ENCODE measurements around the gene ZSWIM6. TPM values are rescaled to one million over a fixed set of nuclear protein-coding genes. Genes with fewer than 3 reads are reported as not detected.
A peak's percentile ranks its signal among the peaks of the same experiment; 100 is the strongest.

ZSWIM6 gene
- total RNA-seq, 1 experiment from 2014 or later: 3.4 TPM

- POLR2A ChIA-PET (ENCODE audit: unreplicated experiment): no interaction called here
- intact Hi-C loops (cut with micrococcal nuclease): no loop called here
- Histone ChIP-seq H3K9ac (ENCODE audit: low read length) (no peak overlapping the region), H3F3A (ENCODE audit: low read length, unreplicated experiment) (no peaks in the 10 kb centered on the region), H3K79me2 (ENCODE audit: low read length) (peaks cover 89% of the 10 kb centered on the region), H3K27me3 (ENCODE audit: low read length) (no peaks in the 10 kb centered on the region), H3K9me3 (ENCODE audit: low read length) (no peaks in the 10 kb centered on the region), H3K9me2 (replicated peaks; ENCODE audit: low read length) (no peaks in the 10 kb centered on the region), H3K36me3 (ENCODE audit: low read depth, low read length) (no peaks in the 10 kb centered on the region), H3K4me1 (ENCODE audit: insufficient read depth, low read length) (peaks cover 12% of the 10 kb centered on the region), H3K4me2 (ENCODE audit: low read length) (peak overlapping the region; percentile 0; the same call in 1 of the 2 replicates), H2AFZ (ENCODE audit: low read length) (no peak overlapping the region), H3K27ac (ENCODE audit: low read length) (peak overlapping the region; percentile 0; the same call in 1 of the 2 replicates), H4K20me1 (ENCODE audit: low read length) (no peaks in the 10 kb centered on the region), H3K4me3 (ENCODE audit: low read length) (no peak overlapping the region)
- BruUV-seq (replicated peaks): no TSS peak
- ATAC-seq (peak; percentile 60), DNase-seq (peak; percentile 51)
- CTCF ChIA-PET: no interaction called here
- TF ChIP-seq EZH2 (IDR thresholded peaks at IDR 0.05; ENCODE audit: low read length, unreplicated experiment) (no peak), CTCF (conservative IDR thresholded peaks at IDR 0.05; ENCODE audit: low read depth, low read length) (no peak), EZH2phosphoT487 (IDR thresholded peaks at IDR 0.05; ENCODE audit: borderline replicate concordance, low read length) (no peak)
These were observed 84.0 kb downstream of the ZSWIM6 start for GRCh38 chr5:61416010-61416409.

GRCh38 chr5:61416420-61416819 is 84.4 kb downstream of the ZSWIM6 start:
- no TSS peak for BruUV-seq (replicated peaks)
- H3K27me3 ChIP-seq (ENCODE audit: low read length): no peaks in the 10 kb centered on the region
- intact Hi-C loops (cut with micrococcal nuclease): no loop called here
- no peak overlapping the region for H3K4me3 ChIP-seq (ENCODE audit: low read length)
- peak overlapping the region; percentile 0; the same call in 1 of the 2 replicates for H3K4me2 ChIP-seq (ENCODE audit: low read length)
- H3K9me3 ChIP-seq (ENCODE audit: low read length): no peaks in the 10 kb centered on the region
- peak overlapping the region; percentile 0; the same call in 1 of the 2 replicates for H3K27ac ChIP-seq (ENCODE audit: low read length)
- no peaks in the 10 kb centered on the region for H3F3A ChIP-seq (ENCODE audit: low read length, unreplicated experiment)
- H3K4me1 ChIP-seq (ENCODE audit: insufficient read depth, low read length): peaks cover 12% of the 10 kb centered on the region
- H2AFZ ChIP-seq (ENCODE audit: low read length): no peak overlapping the region
- H3K9ac ChIP-seq (ENCODE audit: low read length): no peak overlapping the region
- DNase-seq: no peak
- no peaks in the 10 kb centered on the region for H3K9me2 ChIP-seq (replicated peaks; ENCODE audit: low read length)
- H3K36me3 ChIP-seq (ENCODE audit: low read depth, low read length): no peaks in the 10 kb centered on the region
- POLR2A ChIA-PET (ENCODE audit: unreplicated experiment): no interaction called here
- TF ChIP-seq EZH2 (IDR thresholded peaks at IDR 0.05; ENCODE audit: low read length, unreplicated experiment): no peak
- no peak for TF ChIP-seq CTCF (conservative IDR thresholded peaks at IDR 0.05; ENCODE audit: low read depth, low read length)
- TF ChIP-seq EZH2phosphoT487 (IDR thresholded peaks at IDR 0.05; ENCODE audit: borderline replicate concordance, low read length): no peak
- H4K20me1 ChIP-seq (ENCODE audit: low read length): no peaks in the 10 kb centered on the region
- CTCF ChIA-PET: no interaction called here
- H3K79me2 ChIP-seq (ENCODE audit: low read length): peaks cover 89% of the 10 kb centered on the region
- ATAC-seq: no peak

GRCh38 chr5:61417340-61417739 is 85.3 kb downstream of the ZSWIM6 start:
- Histone ChIP-seq H3F3A (ENCODE audit: low read length, unreplicated experiment) (no peaks in the 10 kb centered on the region), H3K9me3 (ENCODE audit: low read length) (no peaks in the 10 kb centered on the region), H2AFZ (ENCODE audit: low read length) (no peak overlapping the region), H3K9ac (ENCODE audit: low read length) (no peak overlapping the region), H3K9me2 (replicated peaks; ENCODE audit: low read length) (no peaks in the 10 kb centered on the region), H3K27ac (ENCODE audit: low read length) (no peak overlapping the region), H3K79me2 (ENCODE audit: low read length) (peaks cover 88% of the 10 kb centered on the region), H3K27me3 (ENCODE audit: low read length) (no peaks in the 10 kb centered on the region), H3K4me3 (ENCODE audit: low read length) (no peak overlapping the region), H3K4me1 (ENCODE audit: insufficient read depth, low read length) (peaks cover 12% of the 10 kb centered on the region), H3K4me2 (ENCODE audit: low read length) (no peak overlapping the region), H4K20me1 (ENCODE audit: low read length) (no peaks in the 10 kb centered on the region), H3K36me3 (ENCODE audit: low read depth, low read length) (no peaks in the 10 kb centered on the region)
- ATAC-seq (no peak), DNase-seq (no peak)
- CTCF ChIA-PET: no interaction called here
- TF ChIP-seq CTCF (conservative IDR thresholded peaks at IDR 0.05; ENCODE audit: low read depth, low read length): no peak
- no peak for TF ChIP-seq EZH2 (IDR thresholded peaks at IDR 0.05; ENCODE audit: low read length, unreplicated experiment)
- no peak for TF ChIP-seq EZH2phosphoT487 (IDR thresholded peaks at IDR 0.05; ENCODE audit: borderline replicate concordance, low read length)
- no TSS peak for BruUV-seq (replicated peaks)
- intact Hi-C loops (cut with micrococcal nuclease): no loop called here
- POLR2A ChIA-PET (ENCODE audit: unreplicated experiment): no interaction called here

All from PC-3 (cell line).